ENCODE data around the gene TUB.
A peak's percentile ranks its signal among the peaks of the same experiment; 100 is the strongest.

TUB gene, protein sequence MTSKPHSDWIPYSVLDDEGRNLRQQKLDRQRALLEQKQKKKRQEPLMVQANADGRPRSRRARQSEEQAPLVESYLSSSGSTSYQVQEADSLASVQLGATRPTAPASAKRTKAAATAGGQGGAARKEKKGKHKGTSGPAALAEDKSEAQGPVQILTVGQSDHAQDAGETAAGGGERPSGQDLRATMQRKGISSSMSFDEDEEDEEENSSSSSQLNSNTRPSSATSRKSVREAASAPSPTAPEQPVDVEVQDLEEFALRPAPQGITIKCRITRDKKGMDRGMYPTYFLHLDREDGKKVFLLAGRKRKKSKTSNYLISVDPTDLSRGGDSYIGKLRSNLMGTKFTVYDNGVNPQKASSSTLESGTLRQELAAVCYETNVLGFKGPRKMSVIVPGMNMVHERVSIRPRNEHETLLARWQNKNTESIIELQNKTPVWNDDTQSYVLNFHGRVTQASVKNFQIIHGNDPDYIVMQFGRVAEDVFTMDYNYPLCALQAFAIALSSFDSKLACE

DNA sequence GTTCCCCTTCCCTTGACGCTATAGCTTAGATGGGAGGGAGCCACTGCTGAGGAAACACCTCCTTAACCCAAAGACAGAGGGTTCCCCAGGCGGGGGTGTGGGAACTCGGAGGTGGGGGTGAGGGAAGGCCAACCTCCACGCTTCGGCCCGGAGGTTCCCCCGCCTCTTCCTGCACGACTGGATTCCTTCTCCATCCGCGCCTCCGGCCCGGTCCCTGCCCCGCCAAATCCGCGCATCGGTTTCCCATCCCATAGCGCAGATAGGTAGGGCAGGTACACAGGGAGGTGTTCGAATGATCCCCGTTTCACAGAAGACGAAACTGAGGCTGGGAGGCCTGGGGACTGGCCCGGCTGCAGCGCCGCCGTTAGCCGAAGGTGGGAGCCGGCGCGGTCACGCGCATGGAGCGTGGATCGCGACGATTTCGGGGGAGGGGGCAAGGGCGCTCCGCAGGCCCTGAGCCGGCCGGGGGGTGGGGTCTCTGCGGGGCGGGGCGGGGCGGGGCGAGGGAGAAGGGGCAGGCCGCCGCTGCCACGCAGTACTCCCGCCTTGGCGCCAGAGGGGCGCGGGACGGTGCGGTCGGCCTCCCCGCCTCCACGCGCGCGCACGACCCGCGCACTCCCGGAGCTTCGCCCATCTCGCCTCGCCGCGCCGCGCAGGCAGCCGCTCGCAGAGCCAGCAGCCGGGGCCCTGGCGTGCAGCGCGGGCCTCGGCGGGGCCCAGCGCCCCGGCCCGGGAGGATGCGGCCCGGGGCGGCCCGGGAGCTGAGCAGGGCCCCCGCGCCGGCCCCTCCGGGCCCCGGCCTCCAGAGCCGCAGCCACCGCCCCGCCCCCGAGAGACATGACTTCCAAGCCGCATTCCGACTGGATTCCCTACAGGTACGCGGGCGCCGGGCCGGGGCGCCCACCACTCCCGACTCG is at the start of gene TUB:
TSS of gene TUB (plus strand) at position 538 of the 917 bp plus-strand sequence. CDS start at position 838, 300 bp downstream.
- peak; percentile 85 for DNase-seq (ENCODE audit: low spot score)

DNA sequence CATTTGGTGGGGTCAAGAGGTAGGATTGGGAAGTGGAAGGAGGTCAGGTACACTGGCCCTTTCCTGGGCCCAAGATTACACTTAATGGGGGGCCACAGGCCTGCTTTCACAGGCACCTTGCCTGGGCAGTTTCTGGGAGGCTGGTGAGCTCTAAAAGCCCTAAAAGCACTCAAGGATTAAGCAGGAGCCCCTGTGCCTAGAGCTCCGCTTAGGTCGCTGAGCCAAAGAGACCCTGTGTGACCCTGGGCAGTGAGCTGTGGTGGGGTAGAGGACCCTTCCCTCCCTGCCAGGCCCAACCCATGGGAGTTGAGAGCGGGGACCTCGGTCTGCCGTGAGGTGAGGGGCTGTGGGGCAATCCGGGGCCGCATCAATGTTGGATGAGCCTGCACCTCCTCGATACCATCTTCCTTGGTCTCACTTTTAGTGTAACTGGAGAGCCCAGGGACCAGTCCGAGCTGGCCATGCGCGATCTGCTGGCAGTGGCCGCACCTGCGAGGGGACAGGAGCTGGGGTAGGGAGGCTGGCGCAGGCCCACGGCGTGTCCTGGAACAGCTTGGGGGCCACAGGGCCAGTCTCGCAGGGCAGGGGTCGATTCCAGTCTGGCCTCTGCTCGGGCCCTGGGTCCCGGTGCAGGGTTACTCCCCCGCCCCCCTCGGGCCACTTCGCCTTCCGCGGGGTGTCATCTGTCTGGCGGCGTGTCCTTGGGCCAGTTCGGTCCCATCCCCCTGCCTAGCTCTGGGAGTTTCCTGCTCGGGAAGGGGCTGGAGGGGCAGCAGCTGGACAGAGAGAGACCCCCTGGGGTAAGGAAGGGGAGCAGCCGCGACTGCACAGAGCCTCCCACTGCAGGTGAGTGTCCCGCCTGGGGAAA is 49.5 kb upstream of the TUB start:
- no peak for DNase-seq (ENCODE audit: low spot score)

DNA sequence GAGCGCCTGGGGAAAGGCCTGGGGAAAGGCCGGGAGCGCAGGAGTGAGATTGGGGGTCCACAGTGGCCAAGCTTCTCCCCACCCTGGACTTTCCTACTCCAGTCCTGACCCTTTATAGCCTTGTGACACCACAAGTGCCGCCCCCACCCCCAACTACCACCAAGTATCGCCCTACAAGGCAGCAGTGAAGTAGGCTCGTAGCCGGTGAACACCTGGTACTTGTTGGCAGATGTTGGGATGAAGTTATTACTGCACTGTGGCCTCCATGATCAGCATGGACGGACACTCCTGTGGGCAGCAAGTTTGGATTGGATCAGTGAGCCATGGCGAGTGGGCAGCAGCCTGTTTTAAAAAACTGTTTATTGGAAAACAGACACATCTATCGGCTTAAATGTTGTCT is 48.9 kb upstream of the TUB start:
- DNase-seq (ENCODE audit: low spot score): no peak

DNA sequence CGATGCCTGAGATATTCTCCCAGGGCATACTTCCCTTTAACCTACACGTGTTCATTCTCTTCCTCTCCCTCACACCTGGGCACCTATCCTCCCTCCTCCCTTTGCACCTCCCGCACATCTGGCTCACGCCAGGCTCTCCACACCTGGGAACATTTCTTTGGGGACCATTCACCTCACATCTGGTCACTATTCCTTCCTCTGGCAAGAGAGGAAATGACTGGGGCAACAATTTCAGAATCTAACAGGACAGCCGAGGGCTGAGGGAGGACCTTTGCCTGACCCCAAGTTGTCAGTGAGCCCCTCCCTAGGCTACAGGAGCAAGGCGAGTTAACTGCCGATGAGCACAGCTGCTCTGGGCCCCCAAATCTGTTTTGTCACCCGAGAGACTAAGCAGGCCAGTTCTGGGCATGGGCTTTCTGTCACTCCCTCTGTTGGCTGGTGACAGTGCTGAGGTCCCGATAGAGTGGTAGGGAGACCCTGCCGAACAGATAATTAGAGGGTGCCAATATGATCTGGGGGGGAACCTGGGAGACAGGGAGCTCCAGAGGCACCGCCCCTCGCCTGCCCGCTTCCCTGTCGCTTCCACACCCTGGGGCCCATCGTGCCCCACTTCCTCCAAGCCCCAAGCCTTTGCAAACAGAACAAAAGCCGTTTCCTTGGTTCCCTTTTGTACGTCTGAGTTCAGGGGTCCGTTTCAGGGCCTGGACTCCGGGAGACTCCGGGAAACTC is 48.3 kb upstream of the TUB start:
- no peak for DNase-seq (ENCODE audit: low spot score)

DNA sequence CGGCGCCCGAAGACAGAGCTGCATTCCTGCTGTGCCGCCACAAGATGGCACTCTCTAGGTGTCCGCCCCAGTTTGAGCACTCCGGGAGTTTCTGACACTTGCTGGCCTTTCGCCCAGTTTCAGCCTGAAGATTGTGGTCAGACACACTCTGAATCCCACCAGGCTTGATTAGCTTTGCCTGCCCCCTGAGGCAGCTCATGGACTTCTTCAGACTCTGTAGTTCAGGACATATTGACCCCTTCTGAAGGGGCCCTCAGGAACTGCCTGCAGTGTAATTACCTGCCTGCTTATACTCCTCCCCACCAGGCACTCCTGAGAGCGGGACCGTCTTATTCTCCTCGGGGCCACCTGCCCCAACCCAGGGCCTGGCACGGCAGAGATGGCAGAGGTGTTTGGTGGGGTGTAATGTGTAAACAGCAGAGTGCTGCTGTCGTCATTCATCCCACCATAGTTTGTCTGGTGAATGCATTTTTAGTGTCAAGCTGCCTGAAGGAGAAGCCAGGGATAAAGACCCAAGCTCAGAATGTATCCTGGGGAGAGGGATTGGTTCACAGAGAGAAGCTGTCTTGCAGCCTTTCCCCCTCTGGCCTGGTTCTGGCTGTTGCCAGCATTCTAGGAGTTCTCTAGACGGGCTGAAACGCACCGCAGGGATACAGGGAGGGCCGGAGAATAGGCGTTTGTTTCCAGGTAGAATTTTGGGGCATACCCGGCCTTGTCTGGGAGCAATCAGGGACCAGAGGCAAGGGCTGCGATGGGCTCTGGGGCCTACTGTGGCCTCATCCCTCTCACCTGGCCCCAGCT is 47.5 kb upstream of the TUB start:
- DNase-seq (ENCODE audit: low spot score): peak; percentile 88

DNA sequence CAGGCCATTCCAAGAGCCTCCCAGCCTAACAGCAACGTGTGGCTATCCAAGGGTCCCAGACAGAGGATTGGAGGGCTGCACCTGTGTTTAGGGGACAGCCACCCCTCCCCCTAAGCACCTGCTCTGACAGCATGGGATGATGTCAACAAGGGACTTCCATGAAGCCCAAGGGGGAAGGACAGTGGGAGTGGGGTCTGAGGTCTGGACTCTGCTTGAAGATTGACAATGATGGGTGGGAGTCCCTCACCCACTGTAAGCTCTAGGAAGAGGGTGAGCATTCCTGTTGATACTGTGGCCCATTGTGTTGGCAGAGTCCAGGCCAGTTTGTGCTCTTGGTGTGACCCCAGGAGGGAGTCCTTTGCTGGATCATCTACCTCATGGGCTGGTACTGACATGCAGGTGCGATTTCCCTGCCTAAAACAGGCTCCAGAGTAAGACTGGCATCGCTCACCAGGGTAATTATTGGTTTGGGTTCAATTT is 46.9 kb upstream of the TUB start:
- DNase-seq (ENCODE audit: low spot score): no peak

DNA sequence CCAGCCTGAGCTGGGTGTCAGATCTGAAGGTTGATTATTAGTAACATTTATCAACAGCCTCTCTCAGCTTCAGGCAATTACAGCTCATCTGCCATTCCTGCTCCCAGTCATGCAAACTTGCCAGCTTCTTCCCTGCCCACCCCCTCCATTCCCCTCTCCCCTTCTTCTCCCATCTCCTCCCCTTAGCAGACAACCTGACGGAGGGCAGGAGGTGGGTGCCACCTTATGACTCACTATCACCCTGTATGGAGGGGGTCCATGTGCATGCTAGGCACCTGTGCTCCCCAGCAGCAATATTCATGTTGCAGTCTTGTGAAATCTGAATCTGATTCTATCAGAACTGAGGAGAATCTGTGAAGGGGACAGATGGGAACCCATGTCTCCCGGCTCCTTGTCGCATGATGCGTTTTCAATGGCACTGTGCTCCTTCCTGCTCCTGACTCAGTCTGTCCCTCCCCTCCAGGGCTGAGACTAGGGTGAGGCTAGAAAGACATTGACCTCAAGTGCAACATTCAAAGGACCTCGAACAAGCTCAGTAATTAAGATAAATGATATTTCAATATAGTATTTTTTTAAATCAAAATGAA is 46.3 kb upstream of the TUB start:
- DNase-seq (ENCODE audit: low spot score): no peak

DNA sequence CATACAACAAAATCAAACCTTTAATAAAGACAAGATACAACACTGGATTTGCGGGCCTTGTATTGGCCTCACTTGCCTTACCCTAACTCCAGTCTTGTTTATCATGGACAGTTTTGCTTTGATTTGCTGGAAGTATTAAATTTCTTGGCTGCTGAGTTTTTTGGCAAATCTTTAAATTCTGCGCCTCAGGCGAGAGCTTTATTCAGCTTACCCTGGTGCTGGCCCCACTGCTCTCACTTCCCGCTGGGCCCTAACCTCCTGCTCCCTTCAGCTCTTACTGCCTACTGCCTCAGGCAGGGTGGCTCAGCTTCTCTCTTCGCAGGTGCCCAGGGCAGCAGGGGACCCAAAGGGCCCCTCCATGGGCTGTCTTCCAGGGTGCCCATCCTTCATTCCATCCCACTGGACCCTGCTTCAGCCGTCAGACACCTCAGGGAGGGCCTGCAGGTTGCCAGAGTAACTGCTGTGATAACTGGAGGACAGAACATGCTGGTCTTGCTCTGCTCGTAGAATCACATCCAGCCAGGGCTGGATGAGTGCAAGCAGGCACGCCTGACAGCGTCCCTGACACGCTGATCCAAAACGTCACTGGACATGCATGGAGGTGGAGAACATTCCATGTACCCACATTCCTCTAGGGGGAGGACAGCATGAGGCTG is 45.7 kb upstream of the TUB start:
- DNase-seq (ENCODE audit: low spot score): no peak

DNA sequence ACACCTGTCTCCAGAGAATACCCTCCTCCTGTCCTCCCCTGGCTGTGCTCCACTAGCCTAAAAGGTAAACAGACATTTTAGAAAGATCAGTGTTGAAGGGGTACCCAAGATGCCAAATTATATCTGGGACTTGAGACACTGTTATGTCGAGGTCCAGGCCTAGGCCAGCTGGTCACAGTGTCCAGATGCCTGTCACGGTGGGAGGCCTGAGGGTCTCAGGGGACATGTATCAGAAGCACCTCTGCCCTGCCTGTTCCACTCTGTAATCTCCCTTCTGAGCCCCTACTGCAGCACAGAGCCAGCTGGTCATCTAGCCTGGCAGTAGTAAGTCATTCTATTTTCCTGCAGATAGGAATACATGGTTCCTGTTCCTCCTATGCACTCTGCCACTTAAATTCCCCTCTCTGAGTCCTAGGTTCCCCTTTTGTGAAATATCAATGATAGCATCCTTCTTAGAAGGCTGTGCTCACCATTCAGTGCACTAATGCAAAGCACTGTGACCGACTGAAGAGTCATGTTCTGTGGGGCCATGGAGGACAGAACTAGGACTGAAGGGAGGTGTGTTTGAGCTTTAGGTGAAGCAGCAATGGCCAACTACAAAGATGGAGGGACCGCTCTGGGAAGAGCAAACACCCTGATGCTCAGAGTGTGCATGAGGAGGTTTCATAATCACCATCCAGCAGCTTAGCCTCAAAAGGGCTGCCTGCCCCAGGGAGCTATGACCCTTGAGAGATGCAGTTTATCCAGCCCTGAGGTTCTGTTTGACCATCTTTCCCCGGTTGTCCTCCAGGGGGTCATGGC is 44.8 kb upstream of the TUB start:
- no peak for DNase-seq (ENCODE audit: low spot score)

DNA sequence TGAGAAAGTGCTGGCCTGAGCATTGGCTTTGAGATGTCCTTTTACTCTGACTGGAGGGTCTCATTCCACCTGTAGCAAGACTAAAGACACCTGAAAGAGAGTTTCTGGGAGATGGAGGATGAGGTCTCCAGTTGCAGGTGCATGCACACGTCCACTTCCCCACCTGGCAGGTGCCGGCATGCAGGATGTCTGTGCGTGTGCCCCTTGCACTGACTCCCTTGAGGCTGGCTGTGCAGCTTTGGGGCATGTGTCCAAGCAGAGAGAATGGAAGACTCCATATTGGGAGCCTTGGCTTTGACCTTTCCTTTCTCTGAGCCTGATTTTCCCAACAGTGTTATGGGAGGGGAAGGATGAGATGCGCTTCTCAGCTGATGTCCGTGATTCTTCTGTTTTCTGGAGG is 44.0 kb upstream of the TUB start:
- DNase-seq (ENCODE audit: low spot score): no peak

DNA sequence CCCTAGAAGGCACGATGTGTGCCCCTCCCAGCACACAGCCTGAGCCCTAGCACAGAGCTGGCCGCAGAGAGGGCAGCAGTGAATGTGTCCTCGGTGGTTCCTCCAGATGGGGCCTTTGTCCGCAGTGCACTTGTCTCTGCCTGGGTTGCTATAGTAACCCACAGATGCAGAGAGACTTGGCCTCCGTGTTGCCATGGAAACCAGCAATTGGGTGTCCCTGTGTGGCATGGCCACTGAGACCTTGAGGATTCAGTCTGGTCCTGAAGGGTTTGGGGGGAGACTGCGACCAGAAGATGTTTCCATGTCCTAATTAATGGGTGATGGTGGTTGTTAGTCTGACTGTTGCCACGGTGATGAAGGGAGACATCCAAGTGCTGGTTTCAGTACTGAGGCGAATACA is 42.6 kb upstream of the TUB start:
- no peak for DNase-seq (ENCODE audit: low spot score)

DNA sequence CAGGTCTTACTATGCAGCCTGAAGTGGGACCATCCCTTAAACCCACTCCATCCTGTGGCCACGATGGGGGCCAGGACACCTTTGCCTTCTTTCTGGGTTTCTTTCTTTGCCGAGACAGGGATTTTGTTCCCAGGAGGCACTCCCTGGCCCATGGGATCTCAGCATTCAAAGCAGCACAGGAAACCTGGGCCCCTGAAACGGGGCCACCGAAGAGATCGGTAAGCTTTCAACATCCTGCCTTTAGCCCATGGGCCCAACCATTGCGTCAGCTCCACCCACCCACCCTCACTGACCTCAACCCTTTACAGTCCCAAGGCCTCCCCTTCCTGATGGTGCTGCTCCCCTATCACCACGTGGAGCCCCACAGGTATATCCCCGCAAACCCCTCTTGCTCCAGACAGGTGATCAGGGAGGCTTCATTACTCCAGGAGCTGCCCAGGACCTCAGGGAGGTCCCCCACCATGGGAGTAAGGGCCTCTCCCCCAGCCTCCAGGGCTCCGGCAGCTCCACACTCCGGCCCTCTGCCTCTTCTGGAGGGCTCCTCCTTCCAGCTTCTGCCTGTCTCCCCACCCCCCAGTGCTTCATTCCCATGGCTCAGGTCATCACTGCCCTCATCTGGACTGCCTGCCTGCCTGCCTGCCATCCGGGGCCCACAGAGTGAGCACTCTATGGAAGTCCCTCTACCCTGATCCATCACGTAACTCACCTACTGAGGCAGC is 42.0 kb upstream of the TUB start:
- no peak for DNase-seq (ENCODE audit: low spot score)

DNA sequence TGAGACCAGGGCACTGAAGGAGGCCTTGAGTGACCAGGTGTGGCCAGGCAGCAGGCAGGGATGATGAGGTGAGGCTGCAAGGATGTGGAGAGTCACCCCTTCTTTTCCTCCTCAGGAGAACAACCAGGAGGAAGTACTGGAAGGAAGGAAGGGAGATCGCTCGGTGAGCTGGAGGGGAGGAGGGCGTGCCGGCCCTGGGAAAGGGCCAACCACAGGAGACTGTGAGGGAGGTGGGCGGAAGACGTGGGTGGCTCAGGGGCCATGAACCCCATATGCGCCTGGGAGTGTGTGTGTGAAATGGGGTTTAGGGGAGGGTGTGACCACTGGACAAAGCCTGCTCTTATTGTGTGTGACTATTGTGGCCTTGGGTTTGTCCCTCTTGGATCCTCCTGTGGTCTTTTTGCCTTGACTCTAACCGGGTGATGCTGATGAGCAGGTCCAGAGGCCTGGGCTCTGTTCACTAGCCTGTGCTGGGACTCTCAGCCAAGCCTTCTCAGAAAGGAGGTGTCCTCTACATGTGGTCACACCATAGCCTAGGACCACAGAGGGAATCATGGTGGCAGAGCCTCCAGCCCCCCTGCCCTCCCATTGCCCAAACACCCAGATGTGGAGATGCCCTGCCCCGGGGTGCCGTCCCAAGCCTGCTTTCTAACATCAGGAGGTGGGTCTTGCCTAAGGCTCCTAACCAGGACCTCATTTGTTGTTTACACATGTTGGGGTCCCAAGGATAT is 41.3 kb upstream of the TUB start:
- DNase-seq (ENCODE audit: low spot score): no peak

DNA sequence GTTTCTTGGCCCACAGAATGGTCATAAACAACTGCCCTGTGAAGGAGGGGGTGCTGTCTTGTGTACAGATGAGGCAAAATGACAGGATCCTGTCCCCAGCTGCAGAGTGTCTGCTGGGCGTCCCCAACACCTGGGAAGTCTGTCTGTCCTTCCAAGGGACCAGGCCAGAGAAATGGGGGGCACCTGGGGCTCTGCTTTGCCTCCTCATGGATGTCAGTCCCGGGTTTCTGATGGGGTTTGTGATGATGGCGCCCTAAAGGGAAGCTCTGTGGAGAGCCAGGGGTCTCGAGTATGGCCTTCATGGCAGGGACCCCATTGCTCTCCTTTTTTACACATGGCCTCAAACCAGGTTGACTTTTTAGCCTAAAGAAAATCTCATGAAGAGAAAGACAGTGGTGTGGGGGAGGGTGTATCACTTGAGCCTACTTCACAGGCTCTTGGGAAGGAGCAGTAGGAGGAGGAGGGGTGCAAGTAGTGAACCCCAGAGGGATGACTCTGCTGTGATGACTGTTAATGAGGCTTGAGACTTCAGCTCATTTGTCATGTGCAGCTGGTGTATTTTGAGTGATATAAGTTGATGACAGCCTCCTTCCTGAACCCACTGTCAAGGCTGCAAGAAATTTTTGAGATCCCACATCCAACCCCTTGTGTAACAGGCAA is 40.6 kb upstream of the TUB start:
- no peak for DNase-seq (ENCODE audit: low spot score)

DNA sequence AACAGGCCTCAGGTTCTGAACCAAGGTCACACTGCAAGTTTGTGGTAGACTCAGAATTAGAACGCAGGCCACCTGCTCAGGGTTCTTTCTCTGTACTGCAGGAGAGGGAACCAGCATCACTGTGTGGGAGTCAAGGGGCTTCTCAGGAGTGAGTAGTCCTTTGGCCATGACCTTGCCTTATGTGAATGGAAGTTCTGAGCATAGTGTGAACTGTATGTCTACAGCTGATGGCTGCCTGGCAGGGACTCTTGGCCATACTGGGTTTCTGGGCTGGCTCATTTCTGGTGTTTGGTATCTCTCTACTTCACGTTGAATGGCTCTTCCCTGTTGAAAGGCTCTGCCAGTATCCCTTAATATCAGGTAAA is 40.1 kb upstream of the TUB start:
- DNase-seq (ENCODE audit: low spot score): no peak

DNA sequence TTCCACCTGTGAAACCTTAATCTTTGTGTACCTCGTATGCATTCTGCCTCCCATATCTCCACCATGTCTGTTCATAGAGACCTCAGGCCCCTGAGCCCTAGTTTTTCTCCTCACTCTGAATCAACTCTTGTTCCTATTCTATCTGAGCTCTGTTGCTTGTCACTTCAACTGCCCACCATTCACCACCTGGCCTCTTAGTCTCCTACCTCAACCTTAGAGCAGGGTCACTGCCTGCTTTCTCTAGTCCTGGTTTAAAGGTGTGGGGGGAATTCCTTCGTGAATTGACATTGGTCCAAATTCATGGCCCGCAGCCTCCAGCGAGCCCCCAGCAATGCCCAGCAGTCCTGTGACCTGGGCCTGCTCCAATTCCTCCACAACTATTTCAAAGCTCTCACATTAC is 39.4 kb upstream of the TUB start:
- no peak for DNase-seq (ENCODE audit: low spot score)

DNA sequence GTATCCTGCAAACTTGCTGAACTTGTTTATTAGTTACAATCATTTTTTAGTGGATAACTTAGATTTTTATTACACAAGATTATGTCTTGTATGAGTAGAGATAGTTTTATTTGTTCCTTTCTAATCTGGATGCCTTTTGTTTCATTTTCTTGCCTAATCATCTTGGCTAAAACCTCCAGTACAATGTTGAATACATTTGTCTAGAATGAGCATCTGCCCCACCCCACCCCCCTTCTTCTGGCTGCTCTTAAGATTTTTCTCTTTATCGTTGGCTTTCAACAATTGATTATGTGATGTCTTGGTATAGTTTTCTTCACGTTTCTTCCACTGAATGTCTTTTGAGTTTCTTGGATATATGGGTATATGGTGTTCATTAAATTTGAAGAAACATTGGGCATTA is 37.3 kb upstream of the TUB start:
- DNase-seq (ENCODE audit: low spot score): no peak
